ENCODE results near the gene F10. TPM values are rescaled to one million over a fixed set of nuclear protein-coding genes. Genes with fewer than 3 reads are reported as not detected.

Gene F10
- total RNA-seq, 1 experiment from 2014 or later = 0.18 TPM

- H3K36me3 ChIP-seq (ENCODE audit: control insufficient read depth, insufficient read depth, low read length) = no peaks in the 10 kb centered on the region
- in situ Hi-C loops (cut with HindIII; ENCODE audit: low pct_unique_long_range_greater_than_20kb, low sequenced_read_pairs) = no loop called here
- H3K4me1 ChIP-seq (ENCODE audit: control insufficient read depth, insufficient read depth, low read length) = no peaks in the 10 kb centered on the region; the same call in 1 of the 2 replicates
- no peaks in the 10 kb centered on the region for H3K27me3 ChIP-seq (ENCODE audit: control insufficient read depth, insufficient read depth, low read length)
- CTCF ChIA-PET = no interaction called here
- ATAC-seq = no peak
- intact Hi-C loops (cut with micrococcal nuclease; ENCODE audit: unreplicated experiment) = no loop called here
- no peak for DNase-seq (ENCODE audit: low read depth, low spot score)
- no peak overlapping the region for H3K27ac ChIP-seq (ENCODE audit: low read length)
- no peak overlapping the region for H3K4me3 ChIP-seq (ENCODE audit: low read depth in 2 of 2, low read length in 2 of 2)
- POLR2A ChIA-PET = no interaction called here
- BruUV-seq (replicated peaks) = no TSS peak
- TF ChIP-seq, protein P1, sequence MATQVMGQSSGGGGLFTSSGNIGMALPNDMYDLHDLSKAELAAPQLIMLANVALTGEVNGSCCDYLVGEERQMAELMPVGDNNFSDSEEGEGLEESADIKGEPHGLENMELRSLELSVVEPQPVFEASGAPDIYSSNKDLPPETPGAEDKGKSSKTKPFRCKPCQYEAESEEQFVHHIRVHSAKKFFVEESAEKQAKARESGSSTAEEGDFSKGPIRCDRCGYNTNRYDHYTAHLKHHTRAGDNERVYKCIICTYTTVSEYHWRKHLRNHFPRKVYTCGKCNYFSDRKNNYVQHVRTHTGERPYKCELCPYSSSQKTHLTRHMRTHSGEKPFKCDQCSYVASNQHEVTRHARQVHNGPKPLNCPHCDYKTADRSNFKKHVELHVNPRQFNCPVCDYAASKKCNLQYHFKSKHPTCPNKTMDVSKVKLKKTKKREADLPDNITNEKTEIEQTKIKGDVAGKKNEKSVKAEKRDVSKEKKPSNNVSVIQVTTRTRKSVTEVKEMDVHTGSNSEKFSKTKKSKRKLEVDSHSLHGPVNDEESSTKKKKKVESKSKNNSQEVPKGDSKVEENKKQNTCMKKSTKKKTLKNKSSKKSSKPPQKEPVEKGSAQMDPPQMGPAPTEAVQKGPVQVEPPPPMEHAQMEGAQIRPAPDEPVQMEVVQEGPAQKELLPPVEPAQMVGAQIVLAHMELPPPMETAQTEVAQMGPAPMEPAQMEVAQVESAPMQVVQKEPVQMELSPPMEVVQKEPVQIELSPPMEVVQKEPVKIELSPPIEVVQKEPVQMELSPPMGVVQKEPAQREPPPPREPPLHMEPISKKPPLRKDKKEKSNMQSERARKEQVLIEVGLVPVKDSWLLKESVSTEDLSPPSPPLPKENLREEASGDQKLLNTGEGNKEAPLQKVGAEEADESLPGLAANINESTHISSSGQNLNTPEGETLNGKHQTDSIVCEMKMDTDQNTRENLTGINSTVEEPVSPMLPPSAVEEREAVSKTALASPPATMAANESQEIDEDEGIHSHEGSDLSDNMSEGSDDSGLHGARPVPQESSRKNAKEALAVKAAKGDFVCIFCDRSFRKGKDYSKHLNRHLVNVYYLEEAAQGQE (IDR thresholded peaks at IDR 0.05; ENCODE audit: insufficient read depth in 1 of 2, low read depth in 2 of 2, low read length in 1 of 2) = no peak
- TF ChIP-seq CTCF (IDR thresholded peaks at IDR 0.05) = no peak
- no peak for TF ChIP-seq TCF7L2 (IDR thresholded peaks at IDR 0.05; ENCODE audit: low read depth, low read length)
- TF ChIP-seq SIN3A (IDR thresholded peaks at IDR 0.05; ENCODE audit: borderline replicate concordance, insufficient read depth, low read depth, low read length) = no peak
- TF ChIP-seq POLR2AphosphoS5 (IDR thresholded peaks at IDR 0.05; ENCODE audit: low read depth, low read length) = no peak
- H3K9me3 ChIP-seq (ENCODE audit: control insufficient read depth, insufficient read depth, low read depth, low read length) = no peaks in the 10 kb centered on the region
These were observed 36.3 kb downstream of the F10 start for GRCh38 chr13:113158946-113159345.

- no TSS peak for BruUV-seq (replicated peaks)
- H3K4me3 ChIP-seq (ENCODE audit: low read depth in 2 of 2, low read length in 2 of 2) = no peak overlapping the region
These were observed 37.1 kb downstream of the F10 start for GRCh38 chr13:113159701-113160100.

More at GRCh38 chr13:113159701-113160100, 37.1 kb downstream of the F10 start:
- Histone ChIP-seq H3K4me1 (ENCODE audit: control insufficient read depth, insufficient read depth, low read length) (no peaks in the 10 kb centered on the region; the same call in 1 of the 2 replicates), H3K36me3 (ENCODE audit: control insufficient read depth, insufficient read depth, low read length) (no peaks in the 10 kb centered on the region), H3K9me3 (ENCODE audit: control insufficient read depth, insufficient read depth, low read depth, low read length) (no peaks in the 10 kb centered on the region), H3K27me3 (ENCODE audit: control insufficient read depth, insufficient read depth, low read length) (no peaks in the 10 kb centered on the region), H3K27ac (ENCODE audit: low read length) (no peak overlapping the region)
- DNase-seq (ENCODE audit: low read depth, low spot score) = no peak
- POLR2A ChIA-PET = no interaction called here
- intact Hi-C loops (cut with micrococcal nuclease; ENCODE audit: unreplicated experiment) = no loop called here
- in situ Hi-C loops (cut with HindIII; ENCODE audit: low pct_unique_long_range_greater_than_20kb, low sequenced_read_pairs) = no loop called here
- ATAC-seq = no peak
- TF ChIP-seq CTCF (IDR thresholded peaks at IDR 0.05) (no peak), SIN3A (IDR thresholded peaks at IDR 0.05; ENCODE audit: borderline replicate concordance, insufficient read depth, low read depth, low read length) (no peak), TCF7L2 (IDR thresholded peaks at IDR 0.05; ENCODE audit: low read depth, low read length) (no peak), POLR2AphosphoS5 (IDR thresholded peaks at IDR 0.05; ENCODE audit: low read depth, low read length) (no peak)
- TF ChIP-seq, protein P1 (IDR thresholded peaks at IDR 0.05; ENCODE audit: insufficient read depth in 1 of 2, low read depth in 2 of 2, low read length in 1 of 2) = no peak
- CTCF ChIA-PET = no interaction called here

All from Panc1 (cell line).